ENCODE results near the gene ZNF277.
A peak's percentile ranks its signal among the peaks of the same experiment; 100 is the strongest.

ZNF277 gene, protein sequence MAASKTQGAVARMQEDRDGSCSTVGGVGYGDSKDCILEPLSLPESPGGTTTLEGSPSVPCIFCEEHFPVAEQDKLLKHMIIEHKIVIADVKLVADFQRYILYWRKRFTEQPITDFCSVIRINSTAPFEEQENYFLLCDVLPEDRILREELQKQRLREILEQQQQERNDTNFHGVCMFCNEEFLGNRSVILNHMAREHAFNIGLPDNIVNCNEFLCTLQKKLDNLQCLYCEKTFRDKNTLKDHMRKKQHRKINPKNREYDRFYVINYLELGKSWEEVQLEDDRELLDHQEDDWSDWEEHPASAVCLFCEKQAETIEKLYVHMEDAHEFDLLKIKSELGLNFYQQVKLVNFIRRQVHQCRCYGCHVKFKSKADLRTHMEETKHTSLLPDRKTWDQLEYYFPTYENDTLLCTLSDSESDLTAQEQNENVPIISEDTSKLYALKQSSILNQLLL

GRCh38 chr7:112206238-112206990, at the start of gene ZNF277, which contains the start of gene DOCK4:
TSS of gene ZNF277 (plus strand) at chr7:112206695. CDS start at chr7:112206717, 22 bp downstream.
TSS of gene DOCK4 (minus strand) at chr7:112206399. CDS start at chr7:112206138, 261 bp downstream.
- DNase-seq: peak; percentile 100

DNA sequence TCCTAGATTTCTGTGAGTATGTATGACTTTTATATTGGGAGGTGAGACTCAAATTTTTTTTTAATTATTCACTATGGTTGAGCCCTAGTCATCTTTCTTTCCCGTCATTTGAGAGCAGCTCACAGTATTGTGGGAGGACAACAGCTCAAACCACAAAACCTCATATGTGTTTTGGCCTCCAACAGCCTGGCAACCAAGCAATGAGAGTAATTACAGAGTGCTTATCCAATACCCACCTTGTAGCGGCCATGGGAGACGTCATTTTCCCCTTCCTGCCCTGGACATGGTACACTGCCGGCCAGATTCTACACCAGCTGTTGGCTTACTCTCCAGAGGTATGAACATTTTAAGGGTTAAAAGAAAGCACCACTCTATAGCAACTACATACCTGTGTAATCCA, 49.4 kb upstream of the ZNF277 start:
- peak; percentile 89 for DNase-seq

DNA sequence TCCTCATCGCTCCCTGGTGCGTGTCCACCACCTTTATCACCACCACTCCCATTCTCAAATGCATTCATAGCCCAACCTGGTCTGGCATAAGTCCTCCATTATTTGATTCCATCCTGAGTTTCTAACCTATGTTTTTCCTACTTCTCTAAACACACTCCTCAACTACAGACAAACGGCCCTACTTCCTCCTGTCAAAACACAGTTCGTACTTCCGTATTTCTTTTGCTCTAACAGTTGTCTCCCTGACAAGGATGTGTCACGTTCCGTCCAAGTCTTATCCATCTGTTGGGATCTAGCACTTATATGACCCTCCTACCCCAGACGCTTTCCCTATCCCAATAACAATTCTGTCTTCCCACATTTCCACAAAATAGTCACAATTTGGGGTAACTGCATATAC, 47.1 kb upstream of the ZNF277 start:
- DNase-seq: no peak

GRCh38 chr7:112160130-112160770, 46.2 kb upstream of the ZNF277 start:
- peak; percentile 69 for DNase-seq

DNA sequence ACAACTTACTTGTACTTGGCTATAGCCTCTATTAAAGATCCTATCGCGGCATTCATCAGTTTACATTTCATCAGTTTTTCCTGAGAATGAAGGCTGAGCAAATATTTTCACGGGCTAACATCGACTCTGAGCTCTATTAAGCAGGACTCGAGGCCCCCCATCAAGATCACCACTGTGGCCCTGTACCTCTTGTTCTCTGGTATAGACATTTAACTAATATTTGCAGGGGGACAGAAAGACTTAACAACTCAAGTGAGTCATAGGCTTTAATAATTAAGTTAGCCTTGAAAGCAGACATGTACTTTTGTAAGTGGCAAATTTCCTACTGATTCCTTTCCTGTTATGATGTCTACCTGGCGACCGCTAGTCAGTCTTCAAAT, 45.7 kb upstream of the ZNF277 start:
- peak; percentile 47 for DNase-seq

GRCh38 chr7:112161253-112162141, 45.0 kb upstream of the ZNF277 start:
- DNase-seq: peak; percentile 57

GRCh38 chr7:112162142-112162766, 44.2 kb upstream of the ZNF277 start:
- peak; percentile 95 for DNase-seq

- peak; percentile 94 for DNase-seq
Observed at GRCh38 chr7:112162784-112163506, 43.5 kb upstream of the ZNF277 start.

GRCh38 chr7:112167147-112167546, 39.3 kb upstream of the ZNF277 start:
- DNase-seq: no peak

DNA sequence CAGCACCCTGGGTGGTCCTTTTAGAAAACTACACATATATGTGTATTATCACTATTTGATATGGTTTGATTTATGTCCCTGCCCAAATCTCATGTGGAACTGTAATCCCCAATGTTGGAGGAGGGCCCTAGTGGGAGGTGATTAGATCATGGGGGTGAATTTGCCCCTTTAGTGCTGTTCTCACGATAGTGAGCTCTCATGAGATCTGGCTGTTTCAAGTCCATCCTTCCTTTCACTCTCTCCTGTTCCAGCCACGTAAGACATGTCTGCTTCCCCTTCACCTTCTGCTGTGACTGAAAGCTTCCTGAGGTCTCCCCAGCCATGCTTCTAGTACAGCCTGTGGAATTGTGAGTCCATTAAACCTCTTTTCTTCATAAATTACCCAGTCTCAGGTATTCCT, 37.6 kb upstream of the ZNF277 start:
- no peak for DNase-seq

DNA sequence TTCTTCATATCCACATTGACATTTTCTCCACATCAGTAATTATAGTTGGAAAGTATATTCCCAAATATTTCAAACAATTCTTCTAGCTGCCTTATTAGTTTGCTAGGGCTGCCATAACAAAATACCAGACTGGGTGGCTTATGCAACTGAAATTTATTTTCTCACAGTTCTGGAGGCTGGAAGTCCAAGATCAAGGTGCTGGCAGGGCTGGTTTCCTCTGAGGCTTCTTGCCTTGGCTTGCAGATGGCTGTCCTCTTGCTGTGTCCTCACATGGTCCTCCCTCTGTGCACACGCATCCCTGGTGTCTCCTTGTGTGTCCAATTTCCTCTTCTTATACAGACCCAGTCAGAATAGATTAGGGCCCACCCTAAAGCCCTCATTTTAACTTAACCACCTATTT, 34.8 kb upstream of the ZNF277 start:
- DNase-seq: no peak

- peak; percentile 95 for DNase-seq
Observed at GRCh38 chr7:112172870-112173567, 33.5 kb upstream of the ZNF277 start.

GRCh38 chr7:112173568-112173905, 33.0 kb upstream of the ZNF277 start:
- no peak for DNase-seq

DNA sequence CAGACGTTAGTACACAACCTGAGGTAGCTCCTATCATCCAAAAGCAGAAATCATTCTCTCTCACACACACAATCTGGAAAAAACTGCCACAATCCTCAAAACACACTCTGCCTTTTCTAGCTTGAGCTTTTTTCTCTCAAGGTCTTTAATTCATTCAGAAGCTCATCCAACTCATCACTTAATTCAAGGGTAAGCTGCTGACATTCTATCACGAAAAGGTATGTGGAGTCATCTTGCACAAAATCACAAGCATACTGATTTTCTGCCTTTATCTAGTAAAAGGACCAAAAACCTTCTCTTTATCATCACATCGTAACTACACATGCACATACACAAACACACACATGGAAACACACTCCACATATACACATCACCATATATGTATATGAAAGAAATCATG, 32.3 kb upstream of the ZNF277 start:
- no peak for DNase-seq

DNA sequence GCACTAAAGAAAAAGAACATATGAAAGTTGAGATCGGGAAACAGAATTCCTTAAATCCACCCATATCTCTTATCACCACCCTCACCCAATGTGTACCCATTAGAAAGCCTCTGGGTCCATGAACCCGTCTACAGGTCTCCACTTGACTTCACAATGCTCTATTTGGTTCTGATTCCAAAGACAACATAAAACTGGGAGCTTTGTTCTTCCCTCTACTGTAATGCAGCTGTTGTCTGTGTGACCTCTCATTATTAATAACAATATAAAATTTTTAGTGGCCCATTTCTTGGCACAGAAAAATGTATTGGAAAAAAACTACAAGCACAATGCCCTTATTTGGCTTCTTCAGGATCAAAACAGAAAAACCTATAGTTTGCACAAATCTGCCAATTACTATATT, 30.3 kb upstream of the ZNF277 start:
- no peak for DNase-seq

GRCh38 chr7:112176693-112177415, 29.6 kb upstream of the ZNF277 start:
- peak; percentile 71 for DNase-seq

DNA sequence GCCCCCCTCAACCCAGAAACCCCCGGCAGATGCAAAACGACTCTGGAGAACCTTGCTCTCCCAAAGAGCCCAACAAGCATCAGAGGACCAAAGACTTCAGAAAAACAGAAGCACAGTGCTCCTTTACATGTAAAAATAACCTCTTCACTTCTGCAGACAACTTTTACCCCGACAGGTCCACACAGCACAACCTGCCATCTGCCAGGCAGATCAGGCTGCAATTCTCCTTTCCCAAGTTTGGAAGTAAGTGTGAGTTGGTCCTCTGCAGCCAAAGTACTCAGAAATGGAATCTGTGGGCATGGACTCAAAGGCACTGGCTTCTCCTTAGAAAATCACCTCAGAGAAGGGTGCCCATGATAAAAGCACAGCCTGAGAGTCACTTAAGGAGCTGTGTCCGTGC, 26.3 kb upstream of the ZNF277 start:
- peak; percentile 51 for DNase-seq

DNA sequence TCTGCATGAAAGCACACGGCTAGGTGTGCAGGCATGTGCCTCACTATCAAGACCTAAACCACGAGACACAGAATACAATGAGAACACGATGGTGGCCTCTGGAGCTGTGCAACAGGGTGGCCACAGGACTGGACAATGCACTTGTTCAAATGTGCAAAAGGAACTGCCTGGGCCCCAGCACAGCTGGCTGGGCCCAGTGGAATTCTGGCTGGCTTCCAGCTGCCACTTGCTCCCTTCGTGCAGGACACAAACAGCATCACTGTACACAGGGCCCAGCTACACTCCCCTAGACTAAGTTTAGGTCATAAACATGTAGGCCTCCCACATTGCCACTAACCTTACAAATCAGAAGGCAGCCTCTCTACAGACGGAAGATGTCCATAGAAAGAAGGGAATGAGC, 23.7 kb upstream of the ZNF277 start:
- peak; percentile 53 for DNase-seq

- no peak for DNase-seq
Observed at GRCh38 chr7:112183266-112183665, 23.2 kb upstream of the ZNF277 start.

DNA sequence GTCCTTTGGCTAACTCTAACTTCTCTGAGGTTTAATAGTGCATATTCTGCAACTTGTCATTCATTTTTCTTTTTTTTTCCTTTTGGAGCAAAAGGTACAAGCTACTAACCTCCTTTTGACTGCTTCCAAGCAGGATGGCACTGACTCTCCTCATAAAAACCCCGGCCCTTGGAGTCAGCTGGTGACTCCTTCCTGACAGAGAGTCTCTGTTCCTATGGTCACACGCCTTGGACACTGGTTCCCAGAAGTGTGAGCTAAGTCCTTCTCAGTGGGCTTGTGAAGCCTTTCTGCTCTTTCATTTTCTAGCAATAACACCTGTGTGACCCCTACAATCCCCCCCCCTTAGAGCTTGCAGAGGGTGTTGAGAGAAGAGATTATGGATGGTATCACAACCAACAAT, 22.0 kb upstream of the ZNF277 start:
- DNase-seq: no peak

Measured in NCI-H69 (cell line).